Measurements from ENCODE around the gene ARMC3. TPM values are rescaled to one million over a fixed set of nuclear protein-coding genes. Genes with fewer than 3 reads are reported as not detected.

The ARMC3 gene
- total and polyA plus RNA-seq, 9 of the 15 experiments (the other 6 are each of a cell fraction or from before 2014, with no cell fraction given), result 0.33 to 1.1 (median 0.62) TPM

GRCh38 chr10:22976534-22976933 lies 48.7 kb downstream of the ARMC3 start:
- Histone ChIP-seq H3K9me1 (ENCODE audit: control insufficient read depth, insufficient read depth, low read length) (no peaks in the 10 kb centered on the region), H3K27ac (ENCODE audit: extremely low read depth, low read depth, low read length) (no peak overlapping the region), H3K4me1 (replicated peaks in 1 of 2; ENCODE audit: control insufficient read depth in 2 of 2, insufficient read depth in 2 of 2, low read length in 2 of 2) (no peaks in the 10 kb centered on the region), H3K9me3 (replicated peaks; ENCODE audit: control insufficient read depth, insufficient read depth, low read depth, low read length) (no peaks in the 10 kb centered on the region), H3K4me3 (no peak overlapping the region), H2AFZ (ENCODE audit: low read depth, low read length) (peak overlapping the region; percentile 9; the same call in 1 of the 2 replicates), H3K36me3 (ENCODE audit: control insufficient read depth, insufficient read depth, low read length) (no peaks in the 10 kb centered on the region), H3K79me2 (ENCODE audit: control insufficient read depth, insufficient read depth, low read length) (no peaks in the 10 kb centered on the region), H3K4me2 (ENCODE audit: insufficient read depth, low read length) (no peak overlapping the region), H4K20me1 (replicated peaks; ENCODE audit: control insufficient read depth, insufficient read depth, low read length) (no peaks in the 10 kb centered on the region), H3K27me3 (ENCODE audit: control insufficient read depth in 2 of 2, insufficient read depth in 2 of 2, low read length in 2 of 2) (no peaks in the 10 kb centered on the region), H3K9ac (ENCODE audit: insufficient read depth in 1 of 2, low read depth in 2 of 2, low read length in 2 of 2) (no peak overlapping the region)
- TF ChIP-seq HMGXB4 (CRISPR knock-in tag; IDR thresholded peaks at IDR 0.05) (no peak), ATF6 (CRISPR knock-in tag; IDR thresholded peaks at IDR 0.05) (no peak), RBBP5 (IDR thresholded peaks at IDR 0.05; ENCODE audit: borderline replicate concordance, insufficient read depth, low read length, poor library complexity, severe bottlenecking) (no peak), FOXP4 (CRISPR knock-in tag; IDR thresholded peaks at IDR 0.05; ENCODE audit: borderline replicate concordance) (no peak), ILK (tag; IDR thresholded peaks at IDR 0.05; ENCODE audit: borderline replicate concordance, low read depth) (no peak), FOXJ2 (tag; IDR thresholded peaks at IDR 0.05) (no peak), GABPB2 (CRISPR knock-in tag; conservative IDR thresholded peaks at IDR 0.05) (no peak), POLR3G (IDR thresholded peaks at IDR 0.05; ENCODE audit: extremely low read depth, insufficient read length, insufficient replicate concordance) (no peak), STAT5A (IDR thresholded peaks at IDR 0.05; ENCODE audit: borderline replicate concordance, low read length) (no peak), ZC3H11A (IDR thresholded peaks at IDR 0.05; ENCODE audit: low read depth, low read length) (no peak), SMAD3 (CRISPR knock-in tag; conservative IDR thresholded peaks at IDR 0.05) (no peak), FOXO4 (CRISPR knock-in tag; IDR thresholded peaks at IDR 0.05) (no peak), MXD1 (CRISPR knock-in tag; IDR thresholded peaks at IDR 0.05; ENCODE audit: borderline replicate concordance, poor library complexity, severe bottlenecking) (no peak), ZNF561 (CRISPR knock-in tag; conservative IDR thresholded peaks at IDR 0.05) (no peak), HMG20B (CRISPR knock-in tag; IDR thresholded peaks at IDR 0.05) (no peak)
- intact Hi-C loops (cut with micrococcal nuclease), result no loop called here
- FAIRE-seq (no peak), ATAC-seq (no peak), DNase-seq (ENCODE audit: extremely low read depth in 1 of 4, low spot score in 3 of 4) (no peak)
- no TSS peak for BruUV-seq (replicated peaks)
- WGBS (ENCODE audit: insufficient coverage, low coverage, missing lambda C conversion rate), result 21% methylated on average over 1 of the region's 1 CpG
- in situ Hi-C loops (cut with MboI), result no loop called here
- CTCF ChIA-PET (ENCODE audit: low intra/inter-chr PET ratio), result no interaction called here
- POLR2A ChIA-PET, result no interaction called here

All from K562 (cell line).